ENCODE measurements around the gene APEH. TPM values are rescaled to one million over a fixed set of nuclear protein-coding genes. Genes with fewer than 3 reads are reported as not detected.
A peak's percentile ranks its signal among the peaks of the same experiment; 100 is the strongest.

APEH gene
- total RNA-seq, 2 donors from 2014 or later = 58.7 to 67.7 TPM

GRCh38 chr3:49663831-49664230 is 10.3 kb upstream of the APEH start:
- Histone ChIP-seq H3K27ac (no peak overlapping the region), H3K36me3 (replicated peaks in 1 of 2; ENCODE audit: insufficient read depth in 1 of 2, low read depth in 2 of 2) (no peaks in the 10 kb centered on the region), H3K9me3 (no peaks in the 10 kb centered on the region), H3K4me3 (no peak overlapping the region), H3K4me1 (peaks cover 23% of the 10 kb centered on the region), H3K27me3 (no peaks in the 10 kb centered on the region)
- 85 to 100% methylated on average over 1 of the region's 1 CpG for WGBS, 2 donors
- TF ChIP-seq POLR2A (IDR thresholded peaks at IDR 0.05) (no peak), CTCF (IDR thresholded peaks at IDR 0.05) (no peak)
- ATAC-seq = no peak
- intact Hi-C loops (cut with DNase I) = no loop called here
- no peak for DNase-seq

- WGBS, 2 donors = 87 to 89% methylated on average over 9 to 11 of the region's 11 CpGs
- H3K4me3 ChIP-seq = no peak overlapping the region
- H3K9me3 ChIP-seq = no peaks in the 10 kb centered on the region
- no peaks in the 10 kb centered on the region for H3K36me3 ChIP-seq (replicated peaks in 1 of 2; ENCODE audit: insufficient read depth in 1 of 2, low read depth in 2 of 2)
- DNase-seq (no peak), ATAC-seq (no peak)
- TF ChIP-seq POLR2A (IDR thresholded peaks at IDR 0.05) (no peak), CTCF (IDR thresholded peaks at IDR 0.05) (no peak)
- H3K27ac ChIP-seq = no peak overlapping the region
- H3K27me3 ChIP-seq = no peaks in the 10 kb centered on the region
- peaks cover 28% of the 10 kb centered on the region for H3K4me1 ChIP-seq
- intact Hi-C loops (cut with DNase I) = no loop called here
Measured at GRCh38 chr3:49664300-49664699, 9.9 kb upstream of the APEH start.

GRCh38 chr3:49665822-49666519 is 8.2 kb upstream of the APEH start:
- H3K36me3 ChIP-seq (replicated peaks in 1 of 2; ENCODE audit: insufficient read depth in 1 of 2, low read depth in 2 of 2) = no peaks in the 10 kb centered on the region
- DNase-seq (peak in 1 of 4 donors; percentile 50), ATAC-seq (peak; percentile 22)
- H3K4me3 ChIP-seq = no peak overlapping the region
- TF ChIP-seq CTCF (IDR thresholded peaks at IDR 0.05) (no peak), POLR2A (IDR thresholded peaks at IDR 0.05) (no peak)
- H3K27ac ChIP-seq = peak overlapping the region in 2 of 4 donors; percentile 19 to 20
- H3K27me3 ChIP-seq = no peaks in the 10 kb centered on the region
- WGBS, 2 donors = 69 to 80% methylated on average over 2 to 4 of the region's 6 CpGs
- intact Hi-C loops (cut with DNase I) = loop anchor here (5.0 kb wide), 1 partner anchor 119 kb away; no protein-coding TSS in a partner anchor
- H3K9me3 ChIP-seq = no peaks in the 10 kb centered on the region
- H3K4me1 ChIP-seq = peaks cover 26% of the 10 kb centered on the region

- intact Hi-C loops (cut with DNase I) = loop anchor here (5.0 kb wide), 1 partner anchor 119 kb away; no protein-coding TSS in a partner anchor
- Histone ChIP-seq H3K27me3 (no peaks in the 10 kb centered on the region), H3K4me3 (no peak overlapping the region), H3K4me1 (peaks cover 25% of the 10 kb centered on the region), H3K27ac (peak overlapping the region in 1 of 4 donors; percentile 20), H3K9me3 (no peaks in the 10 kb centered on the region), H3K36me3 (replicated peaks in 1 of 2; ENCODE audit: insufficient read depth in 1 of 2, low read depth in 2 of 2) (no peaks in the 10 kb centered on the region)
- ATAC-seq (no peak), DNase-seq (no peak)
- 51 to 55% methylated on average over 8 of the region's 8 CpGs for WGBS, 2 donors
- TF ChIP-seq POLR2A (IDR thresholded peaks at IDR 0.05) (no peak), CTCF (IDR thresholded peaks at IDR 0.05) (no peak)
Measured at GRCh38 chr3:49666592-49666991, 7.6 kb upstream of the APEH start.

Measured in body of pancreas (tissue), 4 donors.